Left colon (tissue), 2 donors: ENCODE data around the gene HDAC7. TPM values are rescaled to one million over a fixed set of nuclear protein-coding genes. Genes with fewer than 3 reads are reported as not detected.

Source experiments
- ATAC-seq: fragments of 200-7000 bp; cut with Tn5 transposase; one replicate; pipeline ENCODE4 v1.9.1; 2020; ENCODE audit warnings: mild to moderate bottlenecking, moderate library complexity
- DNase-seq, 2 donors: peaks; one replicate each; pipeline ENCODE4 v3.0.0-alpha.2; 2020
- intact Hi-C, 2 donors: fragments of 100-400 bp; cut with DNase I in 1 of 2; cut with micrococcal nuclease in 1 of 2; formaldehyde crosslinking; loops; one replicate each; pipeline versions ENCODE4 v1.11.2 to v1.14.0; 2022; cut with DNase I, micrococcal nuclease
- long read RNA-seq: library from polyadenylated mRNA; unstranded; transcript quantifications from one replicate; pipeline ENCODE4 v2.0.0, GENCODE V29; 2021
- total RNA-seq, 2 donors: library from RNA; stranded (reverse); fragmentation: NEBNext Ultra II Directional; extraction: Animal tissue kit (Norgen Biotek cat#: 25700); gene quantifications; one replicate each; pipeline ENCODE4 v1.2.1, GENCODE V29; 2021
- donor health status: DM: no; HTN: no; CAD: no.
- donor health status: DM: yes; HTN: yes; CAD: no.

HDAC7 gene
- 10 to 100 TPM; 21.6 to 25.6 TPM for total RNA-seq
- long read RNA-seq, partial matches to known transcripts, result 6 of 9 reads
- long read RNA-seq, other reads (novel, unspliced or antisense), result 3 of 9 reads

- ATAC-seq, result peak; percentile 81
- DNase-seq, result peak; percentile 86 to 88
- intact Hi-C loops, result no loop called here
Observed at GRCh38 chr12:47819896-47820630, at the start of gene HDAC7. HDAC7 (minus strand) TSS chr12:47819903; CDS start chr12:47819785, 118 bp downstream.

GRCh38 chr12:47868552-47869031 lies 48.9 kb upstream of the HDAC7 start:
- no peak for ATAC-seq
- DNase-seq, result no peak
- intact Hi-C loops, result no loop called here

- no peak for DNase-seq
- no peak for ATAC-seq
- intact Hi-C loops, result no loop called here
Observed at GRCh38 chr12:47868041-47868440, 48.3 kb upstream of the HDAC7 start.

- intact Hi-C loops, result no loop called here
Observed at GRCh38 chr12:47867495-47867941, 47.8 kb upstream of the HDAC7 start.

GRCh38 chr12:47864646-47865235 lies 45.0 kb upstream of the HDAC7 start:
- intact Hi-C loops, result no loop called here
- ATAC-seq, result peak; percentile 5
- DNase-seq, result no peak

More at GRCh38 chr12:47867495-47867941, 47.8 kb upstream of the HDAC7 start:
- ATAC-seq (no peak), DNase-seq (no peak)

- intact Hi-C loops, result no loop called here
- DNase-seq (no peak), ATAC-seq (no peak)
Observed at GRCh38 chr12:47863985-47864384, 44.3 kb upstream of the HDAC7 start.

- no peak for DNase-seq
Observed at GRCh38 chr12:47863467-47863866, 43.8 kb upstream of the HDAC7 start.

GRCh38 chr12:47862881-47863280 lies 43.2 kb upstream of the HDAC7 start:
- ATAC-seq (no peak), DNase-seq (no peak)
- intact Hi-C loops, result no loop called here

More at GRCh38 chr12:47863467-47863866, 43.8 kb upstream of the HDAC7 start:
- intact Hi-C loops, result no loop called here
- peak; percentile 19 for ATAC-seq

- DNase-seq (no peak), ATAC-seq (no peak)
- intact Hi-C loops, result no loop called here
Observed at GRCh38 chr12:47862167-47862750, 42.6 kb upstream of the HDAC7 start.

GRCh38 chr12:47860873-47861272 lies 41.2 kb upstream of the HDAC7 start:
- ATAC-seq (no peak), DNase-seq (no peak)
- intact Hi-C loops, result no loop called here

GRCh38 chr12:47860279-47860841 lies 40.7 kb upstream of the HDAC7 start:
- DNase-seq (no peak), ATAC-seq (no peak)
- intact Hi-C loops, result no loop called here

GRCh38 chr12:47858511-47859266 lies 39.0 kb upstream of the HDAC7 start:
- peak; percentile 57 for ATAC-seq
- intact Hi-C loops, result no loop called here
- DNase-seq, result no peak

- ATAC-seq (no peak), DNase-seq (no peak)
Observed at GRCh38 chr12:47856721-47857575, 37.2 kb upstream of the HDAC7 start.

GRCh38 chr12:47856094-47856493 lies 36.4 kb upstream of the HDAC7 start:
- no peak for DNase-seq
- ATAC-seq, result no peak
- intact Hi-C loops, result no loop called here

More at GRCh38 chr12:47856721-47857575, 37.2 kb upstream of the HDAC7 start:
- intact Hi-C loops, result no loop called here

GRCh38 chr12:47855502-47855901 lies 35.8 kb upstream of the HDAC7 start:
- DNase-seq, result no peak
- intact Hi-C loops, result no loop called here
- no peak for ATAC-seq

GRCh38 chr12:47854531-47854930 lies 34.8 kb upstream of the HDAC7 start:
- DNase-seq, result no peak
- intact Hi-C loops, result no loop called here
- no peak for ATAC-seq

GRCh38 chr12:47852096-47852571 lies 32.4 kb upstream of the HDAC7 start:
- ATAC-seq (no peak), DNase-seq (no peak)
- intact Hi-C loops, result no loop called here
